GM10266 (cell line): Measurements from ENCODE around the gene POLR3B.

ENCODE experiments used
- DNase-seq: peaks from one replicate; pipeline ENCODE4 v3.0.0; 2012; ENCODE audit errors: extremely low spot score
- CTCF ChIP-seq: IDR thresholded peaks from 2 replicates; pipeline ENCODE4 v1.5.1; 2012; ENCODE audit warnings: mild to moderate bottlenecking, low read depth; ENCODE audit not compliant: control insufficient read depth, insufficient read depth; ENCODE audit errors: missing control alignments

POLR3B gene

GRCh38 chr12:106415134-106415533, 57.6 kb downstream of the POLR3B start:
- no peak for TF ChIP-seq CTCF

GRCh38 chr12:106416273-106416672, 58.7 kb downstream of the POLR3B start:
- TF ChIP-seq CTCF, result no peak
- no peak for DNase-seq

More at GRCh38 chr12:106415134-106415533, 57.6 kb downstream of the POLR3B start:
- DNase-seq, result no peak

GRCh38 chr12:106417926-106418910, 60.7 kb downstream of the POLR3B start:
- no peak for DNase-seq
- TF ChIP-seq CTCF, result no peak

- no peak for TF ChIP-seq CTCF
- no peak for DNase-seq
These were observed 61.4 kb downstream of the POLR3B start for GRCh38 chr12:106418970-106419369.

- no peak for DNase-seq
- TF ChIP-seq CTCF, result no peak
These were observed 65.7 kb downstream of the POLR3B start for GRCh38 chr12:106423291-106423690.

GRCh38 chr12:106425061-106425702, 67.6 kb downstream of the POLR3B start:
- DNase-seq, result no peak
- TF ChIP-seq CTCF, result no peak

- no peak for DNase-seq
- TF ChIP-seq CTCF, result no peak
These were observed 70.4 kb downstream of the POLR3B start for GRCh38 chr12:106427917-106428316.
